ENCODE measurements around the gene BMPR2.
"Not testable (repeated sequence)": the region's sequence is repeated elsewhere in the genome, so short reads cannot be mapped to it uniquely, and the experiment has no call there.

BMPR2 gene

DNA sequence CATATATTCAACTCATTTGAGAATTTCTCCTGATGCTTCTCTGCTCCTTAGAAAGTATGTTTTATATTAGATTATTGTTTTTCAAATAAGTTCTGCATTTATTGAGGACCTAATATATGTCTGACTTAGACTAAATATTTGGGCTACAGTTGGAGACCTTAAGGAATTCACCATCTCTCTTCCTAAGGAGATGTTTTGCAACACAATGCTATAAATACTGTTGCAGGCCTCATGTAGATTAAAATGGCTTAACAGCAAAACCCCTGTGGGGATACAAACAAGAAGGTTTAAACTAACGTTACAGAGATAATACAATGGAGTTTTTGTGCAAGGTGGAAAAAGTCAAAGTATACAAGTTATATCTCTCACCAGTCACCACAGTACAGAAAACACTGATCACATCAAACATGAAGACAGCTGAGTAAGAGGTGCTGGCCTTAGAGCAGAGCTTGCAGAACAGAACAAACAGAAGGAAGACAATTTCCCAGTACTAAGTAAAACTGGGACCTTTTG is 20.1 kb upstream of the BMPR2 start:
- no peak overlapping the region for H3K4me2 ChIP-seq (ENCODE audit: low read length)

DNA sequence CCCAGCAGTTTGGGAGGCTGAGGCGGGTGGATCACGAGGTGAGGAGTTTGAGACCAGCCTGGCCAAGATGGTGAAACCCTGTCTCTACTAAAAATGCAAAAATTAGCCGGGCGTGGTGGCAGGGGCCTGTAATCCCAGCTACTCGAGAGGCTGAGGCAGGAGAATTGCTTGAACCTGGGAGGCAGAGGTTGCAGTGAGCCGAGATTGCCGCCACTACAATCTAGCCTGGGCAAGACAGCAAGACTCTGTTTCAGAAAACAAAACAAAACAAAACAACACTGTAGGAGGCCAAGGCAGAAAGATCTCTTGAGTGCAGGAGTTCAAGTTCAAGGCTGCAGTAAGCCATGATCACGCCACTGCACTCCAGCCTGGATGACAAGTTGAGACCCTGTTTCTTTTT is 17.2 kb upstream of the BMPR2 start:
- H3K36me3 ChIP-seq (ENCODE audit: control insufficient read depth, low read length); H3K9me2 ChIP-seq (replicated peaks; ENCODE audit: control insufficient read depth, low read length): not testable (repeated sequence)

More for the DNA sequence above, 20.1 kb upstream of the BMPR2 start:
- Histone ChIP-seq H3K4me1 (ENCODE audit: control insufficient read depth, low read length) (no peaks in the 10 kb centered on the region), H3K27ac (ENCODE audit: low read depth, low read length) (no peak overlapping the region), H3F3A (ENCODE audit: control insufficient read depth, insufficient read depth) (no peaks in the 10 kb centered on the region), H4K20me1 (ENCODE audit: control insufficient read depth, insufficient read depth, low read depth, low read length) (no peaks in the 10 kb centered on the region), H3K9me2 (replicated peaks; ENCODE audit: control insufficient read depth, low read length) (no peaks in the 10 kb centered on the region), H3K9me3 (ENCODE audit: control insufficient read depth, insufficient read depth, low read length) (no peaks in the 10 kb centered on the region), H3K79me2 (ENCODE audit: control insufficient read depth, low read length) (no peaks in the 10 kb centered on the region), H3K4me3 (ENCODE audit: low read length) (no peak overlapping the region), H3K36me3 (ENCODE audit: control insufficient read depth, low read length) (no peaks in the 10 kb centered on the region), H3K27me3 (ENCODE audit: control insufficient read depth, low read length) (no peaks in the 10 kb centered on the region)
- TF ChIP-seq, protein P1, sequence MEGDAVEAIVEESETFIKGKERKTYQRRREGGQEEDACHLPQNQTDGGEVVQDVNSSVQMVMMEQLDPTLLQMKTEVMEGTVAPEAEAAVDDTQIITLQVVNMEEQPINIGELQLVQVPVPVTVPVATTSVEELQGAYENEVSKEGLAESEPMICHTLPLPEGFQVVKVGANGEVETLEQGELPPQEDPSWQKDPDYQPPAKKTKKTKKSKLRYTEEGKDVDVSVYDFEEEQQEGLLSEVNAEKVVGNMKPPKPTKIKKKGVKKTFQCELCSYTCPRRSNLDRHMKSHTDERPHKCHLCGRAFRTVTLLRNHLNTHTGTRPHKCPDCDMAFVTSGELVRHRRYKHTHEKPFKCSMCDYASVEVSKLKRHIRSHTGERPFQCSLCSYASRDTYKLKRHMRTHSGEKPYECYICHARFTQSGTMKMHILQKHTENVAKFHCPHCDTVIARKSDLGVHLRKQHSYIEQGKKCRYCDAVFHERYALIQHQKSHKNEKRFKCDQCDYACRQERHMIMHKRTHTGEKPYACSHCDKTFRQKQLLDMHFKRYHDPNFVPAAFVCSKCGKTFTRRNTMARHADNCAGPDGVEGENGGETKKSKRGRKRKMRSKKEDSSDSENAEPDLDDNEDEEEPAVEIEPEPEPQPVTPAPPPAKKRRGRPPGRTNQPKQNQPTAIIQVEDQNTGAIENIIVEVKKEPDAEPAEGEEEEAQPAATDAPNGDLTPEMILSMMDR (IDR thresholded peaks at IDR 0.05; ENCODE audit: low read depth, low read length, poor library complexity, severe bottlenecking) = no peak
- TF ChIP-seq EZH2phosphoT487 (IDR thresholded peaks at IDR 0.05; ENCODE audit: borderline replicate concordance, low read length) = no peak

DNA sequence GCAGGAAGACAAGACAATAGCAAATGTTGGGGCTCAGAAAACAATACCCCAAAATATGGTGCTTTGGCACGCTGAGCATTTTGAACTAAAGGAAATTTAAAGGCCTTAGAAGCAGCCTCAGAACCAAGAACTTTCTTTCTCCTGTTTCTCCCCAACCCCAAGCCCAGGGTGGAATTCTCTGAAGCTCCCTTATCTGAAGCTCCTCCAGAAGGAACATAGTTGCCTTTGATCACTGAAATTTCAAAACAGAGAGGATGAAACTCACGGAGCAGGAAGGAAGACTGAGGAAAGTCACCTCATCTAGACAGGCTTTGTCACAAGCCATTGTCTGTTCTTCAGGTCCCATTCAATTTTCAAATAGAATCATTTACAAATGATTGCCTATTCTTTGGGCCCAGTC is 15.5 kb upstream of the BMPR2 start:
- Histone ChIP-seq H3K79me2 (ENCODE audit: control insufficient read depth, low read length) (no peaks in the 10 kb centered on the region), H3K9me2 (replicated peaks; ENCODE audit: control insufficient read depth, low read length) (no peaks in the 10 kb centered on the region), H3K27ac (ENCODE audit: low read depth, low read length) (no peak overlapping the region), H3K4me3 (ENCODE audit: low read length) (no peak overlapping the region), H3F3A (ENCODE audit: control insufficient read depth, insufficient read depth) (no peaks in the 10 kb centered on the region), H3K4me2 (ENCODE audit: low read length) (no peak overlapping the region), H3K9me3 (ENCODE audit: control insufficient read depth, insufficient read depth, low read length) (no peaks in the 10 kb centered on the region), H4K20me1 (ENCODE audit: control insufficient read depth, insufficient read depth, low read depth, low read length) (no peaks in the 10 kb centered on the region), H3K4me1 (ENCODE audit: control insufficient read depth, low read length) (no peaks in the 10 kb centered on the region), H3K27me3 (ENCODE audit: control insufficient read depth, low read length) (no peaks in the 10 kb centered on the region), H3K36me3 (ENCODE audit: control insufficient read depth, low read length) (no peaks in the 10 kb centered on the region)
- TF ChIP-seq, protein P1 (IDR thresholded peaks at IDR 0.05; ENCODE audit: low read depth, low read length, poor library complexity, severe bottlenecking) = no peak
- no peak for TF ChIP-seq EZH2phosphoT487 (IDR thresholded peaks at IDR 0.05; ENCODE audit: borderline replicate concordance, low read length)

More for the DNA sequence above, 17.2 kb upstream of the BMPR2 start:
- H3K4me1 ChIP-seq (ENCODE audit: control insufficient read depth, low read length); H3K79me2 ChIP-seq (ENCODE audit: control insufficient read depth, low read length); H3K27ac ChIP-seq (ENCODE audit: low read depth, low read length); H3K4me2 ChIP-seq (ENCODE audit: low read length); H3K9me3 ChIP-seq (ENCODE audit: control insufficient read depth, insufficient read depth, low read length); H4K20me1 ChIP-seq (ENCODE audit: control insufficient read depth, insufficient read depth, low read depth, low read length); H3K4me3 ChIP-seq (ENCODE audit: low read length); H3K27me3 ChIP-seq (ENCODE audit: control insufficient read depth, low read length); H3F3A ChIP-seq (ENCODE audit: control insufficient read depth, insufficient read depth): not testable (repeated sequence)

DNA sequence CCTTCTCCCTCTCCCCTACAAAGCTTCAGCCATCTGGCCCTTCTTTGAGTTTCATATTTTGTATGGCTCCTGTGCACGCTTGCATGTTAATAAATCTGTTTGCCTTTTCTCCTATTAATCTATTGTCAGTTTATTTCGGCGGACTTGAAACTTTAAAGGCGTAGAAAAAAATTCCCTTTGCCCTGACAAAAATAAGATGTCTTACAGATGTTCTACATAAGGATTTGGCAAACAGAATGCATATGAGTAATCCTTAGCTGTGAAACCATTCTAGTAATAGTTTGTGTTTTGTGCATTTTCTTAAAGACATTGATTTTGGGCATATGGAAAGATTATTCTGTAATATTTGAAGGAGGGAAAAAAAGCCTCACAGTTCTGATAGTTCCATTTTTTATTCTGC is 15.0 kb upstream of the BMPR2 start:
- H3K79me2 ChIP-seq (ENCODE audit: control insufficient read depth, low read length) = no peaks in the 10 kb centered on the region
- no peak overlapping the region for H3K4me2 ChIP-seq (ENCODE audit: low read length)
- H3K9me2 ChIP-seq (replicated peaks; ENCODE audit: control insufficient read depth, low read length) = no peaks in the 10 kb centered on the region
- no peaks in the 10 kb centered on the region for H3K4me1 ChIP-seq (ENCODE audit: control insufficient read depth, low read length)
- TF ChIP-seq EZH2phosphoT487 (IDR thresholded peaks at IDR 0.05; ENCODE audit: borderline replicate concordance, low read length) = no peak
- TF ChIP-seq, protein P1 (IDR thresholded peaks at IDR 0.05; ENCODE audit: low read depth, low read length, poor library complexity, severe bottlenecking) = no peak
- no peaks in the 10 kb centered on the region for H3K27me3 ChIP-seq (ENCODE audit: control insufficient read depth, low read length)
- no peaks in the 10 kb centered on the region for H3F3A ChIP-seq (ENCODE audit: control insufficient read depth, insufficient read depth)
- H4K20me1 ChIP-seq (ENCODE audit: control insufficient read depth, insufficient read depth, low read depth, low read length) = no peaks in the 10 kb centered on the region
- no peaks in the 10 kb centered on the region for H3K9me3 ChIP-seq (ENCODE audit: control insufficient read depth, insufficient read depth, low read length)
- H3K4me3 ChIP-seq (ENCODE audit: low read length) = no peak overlapping the region
- H3K36me3 ChIP-seq (ENCODE audit: control insufficient read depth, low read length) = no peaks in the 10 kb centered on the region
- no peak overlapping the region for H3K27ac ChIP-seq (ENCODE audit: low read depth, low read length)

Measured in DOHH2 (cell line).